Measurements from ENCODE around the gene CASTOR2.
A peak's percentile ranks its signal among the peaks of the same experiment; 100 is the strongest.
"Not testable (repeated sequence)": the region's sequence is repeated elsewhere in the genome, so short reads cannot be mapped to it uniquely, and the experiment has no call there.

CASTOR2 gene

DNA sequence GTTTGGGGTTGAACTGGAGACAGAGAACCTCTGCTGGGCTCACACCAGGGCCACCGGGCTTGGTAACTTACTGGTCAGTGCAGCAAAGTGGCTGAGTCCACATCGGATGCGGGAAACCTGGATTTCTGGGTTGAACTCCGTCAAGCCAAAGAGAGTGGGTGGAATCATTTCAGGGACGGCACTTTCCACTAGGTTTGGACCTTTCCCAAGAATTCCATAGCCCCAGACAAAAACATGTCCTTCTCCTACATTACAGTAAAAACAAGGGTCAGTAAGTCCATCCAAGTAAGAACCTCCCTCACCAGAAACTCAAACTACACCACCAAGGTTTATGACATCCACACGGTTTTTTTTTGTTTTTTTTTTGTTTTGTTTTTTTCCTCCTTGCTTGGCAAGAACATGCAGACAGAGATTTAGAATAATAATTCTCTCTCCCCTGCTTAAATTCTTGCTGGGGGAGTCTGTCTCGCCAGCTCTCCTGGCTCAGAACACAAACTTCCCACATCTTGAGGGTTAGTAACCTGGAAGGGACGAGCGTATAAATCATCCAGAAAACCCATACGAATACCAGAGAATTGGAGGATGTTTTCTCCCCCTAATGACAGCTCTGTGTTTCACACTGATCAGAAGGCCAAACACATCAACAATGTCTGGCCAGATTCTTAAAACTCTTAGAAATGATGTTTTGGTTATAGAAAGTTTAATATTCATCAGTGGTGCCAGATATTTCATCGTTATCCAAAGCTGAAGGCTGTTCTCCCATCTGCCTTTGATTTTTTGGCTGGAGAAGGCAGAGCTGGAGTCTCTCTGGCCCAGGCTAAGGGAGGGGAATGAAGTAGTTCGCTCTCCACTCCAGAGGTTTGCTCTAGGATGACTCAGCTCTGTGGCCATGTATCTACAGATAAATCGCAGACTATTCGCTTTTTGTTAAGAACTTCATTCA is 91.6 kb downstream of the CASTOR2 start:
- DNase-seq (ENCODE audit: low read depth, low spot score): no peak
- Histone ChIP-seq H3K9ac (ENCODE audit: insufficient read length, low read depth) (no peak overlapping the region), H3K27me3 (ENCODE audit: insufficient read depth, insufficient read length) (no peaks in the 10 kb centered on the region), H3K4me1 (ENCODE audit: insufficient read depth, insufficient read length) (no peaks in the 10 kb centered on the region), H3K4me3 (ENCODE audit: insufficient read length, low read depth) (no peak overlapping the region), H3K9me3 (ENCODE audit: insufficient read depth, low read length) (no peaks in the 10 kb centered on the region), H3K36me3 (ENCODE audit: insufficient read depth, insufficient read length, low read length) (peaks cover 83% of the 10 kb centered on the region)
- no peak for TF ChIP-seq YY1 (IDR thresholded peaks at IDR 0.05; ENCODE audit: insufficient read depth, insufficient read length)
- no peak for TF ChIP-seq ZNF274 (IDR thresholded peaks at IDR 0.05; ENCODE audit: low read depth, low read length)
- no peak for TF ChIP-seq SUZ12 (IDR thresholded peaks at IDR 0.05; ENCODE audit: extremely low read depth, insufficient read depth, insufficient read length)

DNA sequence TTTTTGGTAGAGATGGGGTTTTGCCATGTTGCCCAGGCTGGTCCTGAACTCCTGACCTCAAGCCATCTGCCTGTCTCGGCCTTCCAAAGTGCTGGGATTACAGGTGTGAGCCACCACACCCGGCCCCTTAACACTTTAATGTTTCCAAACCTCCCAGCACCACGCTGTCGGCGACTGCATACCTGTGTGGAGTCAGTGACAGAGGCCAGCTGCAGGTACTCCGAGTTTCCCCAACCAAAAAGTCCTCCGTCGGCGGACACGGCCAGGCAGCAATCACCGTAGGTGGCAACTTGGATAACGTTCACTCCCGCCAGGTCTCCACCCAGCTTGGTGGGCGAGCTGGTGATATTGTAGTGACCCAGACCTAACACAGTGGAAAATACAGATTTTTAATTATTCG is 93.9 kb downstream of the CASTOR2 start:
- Histone ChIP-seq H3K9me3 (ENCODE audit: insufficient read depth, low read length) (no peaks in the 10 kb centered on the region), H3K4me1 (ENCODE audit: insufficient read depth, insufficient read length) (no peaks in the 10 kb centered on the region), H3K36me3 (ENCODE audit: insufficient read depth, insufficient read length, low read length) (peaks cover 88% of the 10 kb centered on the region), H3K4me3 (ENCODE audit: insufficient read length, low read depth) (no peak overlapping the region), H3K27me3 (ENCODE audit: insufficient read depth, insufficient read length) (no peaks in the 10 kb centered on the region), H3K9ac (ENCODE audit: insufficient read length, low read depth) (no peak overlapping the region)
- no peak for DNase-seq (ENCODE audit: low read depth, low spot score)
- TF ChIP-seq YY1 (IDR thresholded peaks at IDR 0.05; ENCODE audit: insufficient read depth, insufficient read length): no peak
- no peak for TF ChIP-seq SUZ12 (IDR thresholded peaks at IDR 0.05; ENCODE audit: extremely low read depth, insufficient read depth, insufficient read length)
- TF ChIP-seq ZNF274 (IDR thresholded peaks at IDR 0.05; ENCODE audit: low read depth, low read length): no peak

DNA sequence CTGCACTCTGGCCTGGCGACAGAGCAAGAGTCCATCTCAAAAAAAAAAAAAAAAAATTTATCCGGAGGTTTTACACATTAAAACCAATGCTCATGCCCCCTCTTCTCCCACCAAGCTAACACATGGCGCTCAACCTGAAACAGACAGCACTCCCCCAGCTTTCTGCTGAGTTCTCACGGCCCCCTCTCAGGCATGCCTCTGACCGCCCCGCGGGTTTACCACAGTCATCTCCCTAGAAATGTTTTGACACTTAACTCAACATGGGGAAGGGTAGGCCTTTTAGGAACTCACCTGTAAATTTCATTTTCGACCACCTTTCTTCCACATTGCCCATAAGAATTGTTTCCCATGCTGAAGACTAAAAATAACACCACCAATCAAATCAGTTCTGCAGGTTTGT is 99.8 kb downstream of the CASTOR2 start:
- Histone ChIP-seq H3K9ac (ENCODE audit: insufficient read length, low read depth) (no peak overlapping the region), H3K9me3 (ENCODE audit: insufficient read depth, low read length) (no peaks in the 10 kb centered on the region), H3K27me3 (ENCODE audit: insufficient read depth, insufficient read length) (no peaks in the 10 kb centered on the region), H3K36me3 (ENCODE audit: insufficient read depth, insufficient read length, low read length) (peaks cover 78% of the 10 kb centered on the region), H3K4me3 (ENCODE audit: insufficient read length, low read depth) (no peak overlapping the region), H3K4me1 (ENCODE audit: insufficient read depth, insufficient read length) (no peaks in the 10 kb centered on the region)
- no peak for TF ChIP-seq ZNF274 (IDR thresholded peaks at IDR 0.05; ENCODE audit: low read depth, low read length)
- no peak for TF ChIP-seq SUZ12 (IDR thresholded peaks at IDR 0.05; ENCODE audit: extremely low read depth, insufficient read depth, insufficient read length)
- no peak for TF ChIP-seq YY1 (IDR thresholded peaks at IDR 0.05; ENCODE audit: insufficient read depth, insufficient read length)
- DNase-seq (ENCODE audit: low read depth, low spot score): no peak

DNA sequence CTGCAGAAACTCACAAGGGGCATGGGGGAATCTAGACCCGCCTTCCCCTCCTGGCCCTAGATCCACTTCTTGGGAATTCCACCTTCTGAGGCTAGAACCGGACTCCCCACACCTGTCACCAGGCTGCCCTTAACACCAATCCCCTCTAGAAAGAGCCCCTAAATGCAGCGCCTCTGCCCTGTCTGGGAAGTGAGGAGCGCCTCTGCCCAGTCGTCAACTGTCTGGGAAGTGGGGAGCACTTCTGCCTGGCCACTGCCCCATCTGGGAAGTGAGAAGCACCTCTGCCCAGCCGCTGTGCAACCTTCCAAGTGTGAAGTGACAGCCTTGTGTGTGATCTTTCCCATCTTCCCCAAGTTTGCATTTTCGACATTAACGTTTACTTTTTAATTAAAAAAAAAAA is 100.3 kb downstream of the CASTOR2 start:
- Histone ChIP-seq H3K27me3 (ENCODE audit: insufficient read depth, insufficient read length) (no peaks in the 10 kb centered on the region), H3K9me3 (ENCODE audit: insufficient read depth, low read length) (no peaks in the 10 kb centered on the region), H3K9ac (ENCODE audit: insufficient read length, low read depth) (no peak overlapping the region), H3K36me3 (ENCODE audit: insufficient read depth, insufficient read length, low read length) (peaks cover 78% of the 10 kb centered on the region), H3K4me1 (ENCODE audit: insufficient read depth, insufficient read length) (no peaks in the 10 kb centered on the region), H3K4me3 (ENCODE audit: insufficient read length, low read depth) (no peak overlapping the region)
- TF ChIP-seq ZNF274 (IDR thresholded peaks at IDR 0.05; ENCODE audit: low read depth, low read length): no peak
- TF ChIP-seq SUZ12 (IDR thresholded peaks at IDR 0.05; ENCODE audit: extremely low read depth, insufficient read depth, insufficient read length): no peak
- no peak for TF ChIP-seq YY1 (IDR thresholded peaks at IDR 0.05; ENCODE audit: insufficient read depth, insufficient read length)
- no peak for DNase-seq (ENCODE audit: low read depth, low spot score)

DNA sequence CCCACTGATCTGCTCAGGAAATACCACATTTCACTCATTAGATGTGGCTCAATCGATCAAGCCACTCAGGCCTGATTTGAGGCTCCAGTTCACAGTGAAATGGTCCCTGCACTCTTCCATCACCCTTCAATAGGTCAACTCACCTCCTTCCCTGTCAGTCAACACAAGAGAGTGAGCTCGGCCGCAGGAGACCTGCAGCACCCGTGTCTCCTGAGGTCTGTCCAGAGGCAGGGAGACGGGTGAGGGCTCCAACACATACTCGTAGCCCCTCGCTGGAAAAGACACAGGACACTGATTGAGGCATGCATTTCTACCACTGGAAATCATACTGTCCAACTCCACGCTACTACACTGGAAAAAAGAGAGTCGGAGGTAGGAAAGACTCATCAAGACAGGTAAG is 102.0 kb downstream of the CASTOR2 start:
- no peak for TF ChIP-seq YY1 (IDR thresholded peaks at IDR 0.05; ENCODE audit: insufficient read depth, insufficient read length)
- H3K27me3 ChIP-seq (ENCODE audit: insufficient read depth, insufficient read length): no peaks in the 10 kb centered on the region
- DNase-seq (ENCODE audit: low read depth, low spot score): no peak
- no peak overlapping the region for H3K4me3 ChIP-seq (ENCODE audit: insufficient read length, low read depth)
- peaks cover 80% of the 10 kb centered on the region for H3K36me3 ChIP-seq (ENCODE audit: insufficient read depth, insufficient read length, low read length)
- H3K9ac ChIP-seq (ENCODE audit: insufficient read length, low read depth): no peak overlapping the region
- no peaks in the 10 kb centered on the region for H3K9me3 ChIP-seq (ENCODE audit: insufficient read depth, low read length)
- H3K4me1 ChIP-seq (ENCODE audit: insufficient read depth, insufficient read length): no peaks in the 10 kb centered on the region

DNA sequence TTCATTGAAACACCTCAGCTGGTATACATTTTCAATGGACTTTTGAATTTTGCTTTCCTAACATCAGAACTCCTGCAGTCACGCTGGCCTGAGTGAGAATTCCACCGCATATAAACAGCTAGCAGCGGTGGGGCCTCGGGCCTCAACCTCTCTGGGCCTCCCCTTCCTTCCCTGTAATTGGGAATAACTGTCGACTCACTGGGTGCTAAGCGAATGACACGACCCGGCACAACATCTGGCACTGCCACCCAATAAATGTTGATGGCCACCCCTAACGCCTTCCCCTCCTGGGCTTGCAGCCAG is 108.4 kb downstream of the CASTOR2 start:
- H3K4me1 ChIP-seq (ENCODE audit: insufficient read depth, insufficient read length): no peaks in the 10 kb centered on the region
- no peak for DNase-seq (ENCODE audit: low read depth, low spot score)
- H3K36me3 ChIP-seq (ENCODE audit: insufficient read depth, insufficient read length, low read length): peaks cover 35% of the 10 kb centered on the region
- TF ChIP-seq SUZ12 (IDR thresholded peaks at IDR 0.05; ENCODE audit: extremely low read depth, insufficient read depth, insufficient read length): no peak
- no peak for TF ChIP-seq YY1 (IDR thresholded peaks at IDR 0.05; ENCODE audit: insufficient read depth, insufficient read length)
- no peak for TF ChIP-seq ZNF274 (IDR thresholded peaks at IDR 0.05; ENCODE audit: low read depth, low read length)
- no peaks in the 10 kb centered on the region for H3K9me3 ChIP-seq (ENCODE audit: insufficient read depth, low read length)
- no peaks in the 10 kb centered on the region for H3K27me3 ChIP-seq (ENCODE audit: insufficient read depth, insufficient read length)
- peak overlapping the region; percentile 76 for H3K4me3 ChIP-seq (ENCODE audit: insufficient read length, low read depth)
- peak overlapping the region; percentile 93 for H3K9ac ChIP-seq (ENCODE audit: insufficient read length, low read depth)

DNA sequence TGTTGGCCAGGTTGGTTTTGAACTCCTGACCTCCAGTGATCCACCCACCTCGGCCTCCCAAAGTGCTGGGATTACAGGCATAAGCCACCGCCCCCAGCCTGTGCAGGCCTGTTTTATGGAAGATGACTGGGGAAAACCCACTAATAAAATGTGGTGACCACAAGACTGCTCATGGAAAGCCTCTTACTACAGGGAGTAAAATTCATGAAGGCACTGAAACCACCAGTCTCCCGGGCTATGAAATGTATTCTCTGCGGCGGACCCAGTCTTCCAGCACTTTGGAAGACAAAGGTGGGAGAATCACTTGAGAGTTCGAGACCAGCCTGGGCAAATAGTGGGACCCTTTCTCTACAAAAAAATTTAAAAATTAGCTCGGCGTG is 109.7 kb downstream of the CASTOR2 start:
- not testable (repeated sequence) for H3K4me3 ChIP-seq (ENCODE audit: insufficient read length, low read depth); H3K4me1 ChIP-seq (ENCODE audit: insufficient read depth, insufficient read length); DNase-seq (ENCODE audit: low read depth, low spot score)

More for the DNA sequence above, 109.7 kb downstream of the CASTOR2 start:
- not testable (repeated sequence) for H3K9ac ChIP-seq (ENCODE audit: insufficient read length, low read depth); H3K27me3 ChIP-seq (ENCODE audit: insufficient read depth, insufficient read length); H3K9me3 ChIP-seq (ENCODE audit: insufficient read depth, low read length)
- H3K36me3 ChIP-seq (ENCODE audit: insufficient read depth, insufficient read length, low read length): peaks cover 25% of the 10 kb centered on the region

Measured in NT2/D1 (cell line).